H9 (cell line): ENCODE measurements around the gene RPEL1. TPM values are rescaled to one million over a fixed set of nuclear protein-coding genes. Genes with fewer than 3 reads are reported as not detected.
"Not testable (repeated sequence)": the region's sequence is repeated elsewhere in the genome, so short reads cannot be mapped to it uniquely, and the experiment has no call there.

Experiments used
- DNase-seq: peaks from one replicate; pipeline ENCODE4 v3.0.0-alpha.2; 2017
- H2AFZ ChIP-seq: one replicate; pipeline ENCODE4 v1.6.1; 2013; ENCODE audit warnings: mild to moderate bottlenecking, low read length, control low read depth, moderate library complexity
- H2AK5ac ChIP-seq: 2 replicates; pipeline ENCODE4 v1.6.1; 2013; ENCODE audit warnings: low read length, control low read depth, mixed read lengths; ENCODE audit not compliant: insufficient read length
- H2BK120ac ChIP-seq: one replicate; pipeline ENCODE4 v1.6.1; 2013; ENCODE audit warnings: low read depth, mild to moderate bottlenecking, low read length, control low read depth, inconsistent platforms; ENCODE audit not compliant: poor library complexity, severe bottlenecking
- H2BK12ac ChIP-seq: 2 replicates; pipeline ENCODE4 v1.6.1; 2013; ENCODE audit warnings: low read length, control low read depth, mixed read lengths, low read depth; ENCODE audit not compliant: insufficient read length
- H2BK15ac ChIP-seq: 2 replicates; pipeline ENCODE4 v1.6.1; 2013; ENCODE audit warnings: low read depth, low read length, control low read depth
- H2BK20ac ChIP-seq: one replicate; pipeline ENCODE4 v1.6.1; 2013; ENCODE audit warnings: low read depth, mild to moderate bottlenecking, low read length, control low read depth, inconsistent platforms; ENCODE audit not compliant: poor library complexity, severe bottlenecking
- H2BK5ac ChIP-seq: 2 replicates; pipeline ENCODE4 v1.6.1; 2013; ENCODE audit warnings: low read length, control low read depth, mixed read lengths; ENCODE audit not compliant: insufficient read length
- H3K14ac ChIP-seq: 2 replicates; pipeline ENCODE4 v1.6.1; 2013; ENCODE audit warnings: low read length, control low read depth; ENCODE audit not compliant: insufficient read depth
- H3K18ac ChIP-seq: 2 replicates; pipeline ENCODE4 v1.6.1; 2013; ENCODE audit warnings: low read depth, mild to moderate bottlenecking, mixed read lengths, low read length, control low read depth; ENCODE audit not compliant: insufficient read length
- H3K23ac ChIP-seq: 2 replicates; pipeline ENCODE4 v1.6.1; 2013; ENCODE audit warnings: low read length, control low read depth, mixed read lengths, low read depth; ENCODE audit not compliant: insufficient read length
- H3K23me2 ChIP-seq: 2 replicates; pipeline ENCODE4 v1.6.1; 2013; ENCODE audit warnings: low read depth, mild to moderate bottlenecking, mixed read lengths, low read length, control low read depth; ENCODE audit not compliant: insufficient read length, poor library complexity, severe bottlenecking
- H3K27ac ChIP-seq: 2 replicates; pipeline ENCODE4 v1.5.1; 2013; ENCODE audit warnings: low read length, control low read depth, mixed read lengths, low read depth; ENCODE audit not compliant: insufficient read length
- H3K27me3 ChIP-seq: 2 replicates; pipeline ENCODE4 v1.6.1; 2013; ENCODE audit warnings: low read length, control low read depth, inconsistent platforms; ENCODE audit not compliant: insufficient read depth
- H3K4ac ChIP-seq: 2 replicates; pipeline ENCODE4 v1.6.1; 2013; ENCODE audit warnings: low read depth, mild to moderate bottlenecking, control low read depth, inconsistent platforms, low read length, moderate library complexity
- H3K4me1 ChIP-seq: 2 replicates; pipeline ENCODE4 v1.6.1; 2013; ENCODE audit warnings: low read length, control low read depth, inconsistent platforms; ENCODE audit not compliant: insufficient read depth
- H3K4me2 ChIP-seq: 2 replicates; pipeline ENCODE4 v1.6.1; 2013; ENCODE audit warnings: low read length, control low read depth, mixed read lengths; ENCODE audit not compliant: insufficient read length, insufficient read depth
- H3K56ac ChIP-seq: 2 replicates; pipeline ENCODE4 v1.6.1; 2013; ENCODE audit warnings: low read depth, mild to moderate bottlenecking, mixed read lengths, low read length, control low read depth; ENCODE audit not compliant: insufficient read length
- H3K79me1 ChIP-seq: 2 replicates; pipeline ENCODE4 v1.6.1; 2013; ENCODE audit warnings: low read depth, mild to moderate bottlenecking, moderate library complexity, low read length, control low read depth, inconsistent platforms; ENCODE audit not compliant: insufficient read depth, poor library complexity, severe bottlenecking
- H3K79me2 ChIP-seq: 2 replicates; pipeline ENCODE4 v1.6.1; 2013; ENCODE audit warnings: low read length, control low read depth, inconsistent platforms; ENCODE audit not compliant: insufficient read depth
- H3K9ac ChIP-seq: 2 replicates; pipeline ENCODE4 v1.6.1; 2013; ENCODE audit warnings: low read length, control low read depth, mixed read lengths; ENCODE audit not compliant: insufficient read length; ENCODE audit errors: extremely low read depth
- H3K9me3 ChIP-seq: one replicate; pipeline ENCODE4 v1.6.1; 2013; ENCODE audit warnings: low read depth, low read length, inconsistent platforms; ENCODE audit not compliant: control insufficient read depth
- H3T11ph ChIP-seq: one replicate; pipeline ENCODE4 v1.6.1; 2013; ENCODE audit warnings: mild to moderate bottlenecking, low read length, control low read depth, inconsistent platforms
- H4K20me1 ChIP-seq: one replicate; pipeline ENCODE4 v1.6.1; 2013; ENCODE audit not compliant: control insufficient read depth, insufficient read length, insufficient read depth
- H4K5ac ChIP-seq: 2 replicates; pipeline ENCODE4 v1.6.1; 2013; ENCODE audit warnings: low read depth, mild to moderate bottlenecking, mixed read lengths, low read length, control low read depth; ENCODE audit not compliant: insufficient read length
- H4K8ac ChIP-seq: replicated peaks from 2 replicates; pipeline ENCODE4 v1.6.1; 2013; ENCODE audit warnings: low read length, control low read depth, mixed read lengths, low read depth; ENCODE audit not compliant: insufficient read length
- H4K91ac ChIP-seq: 2 replicates; pipeline ENCODE4 v1.6.1; 2013; ENCODE audit warnings: low read depth, mild to moderate bottlenecking, moderate library complexity, mixed read lengths, low read length, control low read depth; ENCODE audit not compliant: insufficient read length
- H3K27ac Mint-ChIP-seq, 3 experiments: 2 replicates in 2 of 3; 3 replicates in 1 of 3; pipeline ENCODE4 v1.8.0; 2020 to 2021; ENCODE audit warnings: mixed read lengths in 3 of 3, mild to moderate bottlenecking in 1 of 3, moderate library complexity in 1 of 3
- H3K27me3 Mint-ChIP-seq: 2 replicates; pipeline ENCODE4 v1.8.0; 2021; ENCODE audit warnings: low read depth, mild to moderate bottlenecking, moderate library complexity, mixed read lengths
- H3K36me3 Mint-ChIP-seq, 3 experiments: 2 replicates in 2 of 3; 3 replicates in 1 of 3; pipeline ENCODE4 v1.8.0; 2020 to 2021; ENCODE audit warnings: low read depth in 3 of 3, mixed read lengths in 3 of 3; ENCODE audit not compliant: insufficient read depth in 1 of 3
- H3K4me1 Mint-ChIP-seq, 2 experiments: 2 replicates each; pipeline ENCODE4 v1.8.0; 2020; ENCODE audit warnings: mixed read lengths in 2 of 2
- H3K4me3 Mint-ChIP-seq, 2 experiments: 2 replicates in 1 of 2; 3 replicates in 1 of 2; pipeline ENCODE4 v1.8.0; 2020 to 2021; ENCODE audit warnings: mild to moderate bottlenecking in 2 of 2, mixed read lengths in 2 of 2, moderate library complexity in 1 of 2
- H3K9me3 Mint-ChIP-seq, 2 experiments: 2 replicates in 1 of 2; 3 replicates in 1 of 2; pipeline ENCODE4 v1.8.0; 2020; ENCODE audit warnings: mild to moderate bottlenecking in 2 of 2, mixed read lengths in 2 of 2, moderate library complexity in 1 of 2
- CTCF ChIP-seq: fragments of 200-600 bp; sonication (generic); conservative IDR thresholded peaks from 3 replicates; pipeline ENCODE4 v1.8.0; 2021; ENCODE audit warnings: antibody characterized with exemption, mild to moderate bottlenecking
- WGBS: extraction: QIAGEN DNeasy Blood & Tissue Kit; methylation state at CpG from one replicate; pipeline ENCODE4 v1.1.7; 2013; ENCODE audit warnings: missing lambda C conversion rate, low lambda C conversion rate, mixed read lengths; ENCODE audit not compliant: insufficient read length; ENCODE audit errors: extremely low coverage; 5-methylcytosine and 5-hydroxymethylcytosine counted together
- total RNA-seq: library from RNA; stranded (reverse); gene quantifications from 2 replicates; pipeline ENCODE4 v1.2.1, GENCODE V29; 2021

The RPEL1 gene
- total RNA-seq, 1 experiment from 2014 or later: 0.13 TPM

- no peaks in the 10 kb centered on the region for H3K9me3 ChIP-seq
- no peak overlapping the region for H3K14ac ChIP-seq
- H4K20me1 ChIP-seq: no peaks in the 10 kb centered on the region
- DNase-seq: no peak
- no peaks in the 10 kb centered on the region for H3K27me3 ChIP-seq
- H2BK120ac ChIP-seq: no peak overlapping the region
- no peaks in the 10 kb centered on the region for H3K23me2 ChIP-seq
- H4K8ac ChIP-seq: no peak overlapping the region
- Mint-ChIP-seq H3K4me1 (peaks cover 38 to 55% of the 10 kb centered on the region in 2 experiments), H3K36me3 (peaks cover 0 to 14% (median 4%) of the 10 kb centered on the region in 3 experiments; a peak in 5 of 7 replicates), H3K4me3 (no peak overlapping the region), H3K27ac (peak overlapping the region in 1 of 3 experiments; percentile 37; a peak in 3 of 7 replicates), H3K27me3 (no peaks in the 10 kb centered on the region), H3K9me3 (peaks cover 12 to 15% of the 10 kb centered on the region in 2 experiments; a peak in 4 of 5 replicates)
- no peak overlapping the region for H3K23ac ChIP-seq
- no peaks in the 10 kb centered on the region for H3K79me1 ChIP-seq
- no peak overlapping the region for H3T11ph ChIP-seq
- H2BK20ac ChIP-seq: no peak overlapping the region
- no peak overlapping the region for H2AFZ ChIP-seq
- no CpG with 5 or more reads among the region's 5 CpGs for WGBS
- no peak for TF ChIP-seq CTCF
- no peak overlapping the region for H3K9ac ChIP-seq
- H3K27ac ChIP-seq: no peak overlapping the region
- no peak overlapping the region for H3K4ac ChIP-seq
- no peak overlapping the region for H3K56ac ChIP-seq
- H2BK5ac ChIP-seq: no peak overlapping the region
- no peak overlapping the region for H3K18ac ChIP-seq
- no peak overlapping the region for H2BK15ac ChIP-seq
- no peaks in the 10 kb centered on the region for H3K79me2 ChIP-seq
- H2AK5ac ChIP-seq: no peak overlapping the region
- H4K91ac ChIP-seq: no peak overlapping the region
- no peak overlapping the region for H3K4me2 ChIP-seq
- no peak overlapping the region for H4K5ac ChIP-seq
- peak overlapping the region; percentile 42 for H2BK12ac ChIP-seq
- no peaks in the 10 kb centered on the region; the same call in 1 of the 2 replicates for H3K4me1 ChIP-seq
Observed at GRCh38 chr10:103215601-103216000, 30.1 kb upstream of the RPEL1 start.

GRCh38 chr10:103216362-103216761, 29.3 kb upstream of the RPEL1 start:
- H3K27ac Mint-ChIP-seq: peak overlapping the region; percentile 2 to 31 (median 7); a peak in 5 of 7 replicates
- not testable (repeated sequence) for H3K27ac ChIP-seq, H3T11ph ChIP-seq, H3K27me3 ChIP-seq, H2BK120ac ChIP-seq, H3K4me2 ChIP-seq, H3K23ac ChIP-seq, H4K5ac ChIP-seq, H3K79me1 ChIP-seq, H4K20me1 ChIP-seq, H3K4me3 Mint-ChIP-seq, H3K18ac ChIP-seq, H2BK12ac ChIP-seq, H2AK5ac ChIP-seq, DNase-seq, H3K14ac ChIP-seq, H2BK5ac ChIP-seq, H2BK15ac ChIP-seq, H3K9me3 ChIP-seq, H2BK20ac ChIP-seq, H3K27me3 Mint-ChIP-seq, H4K91ac ChIP-seq, H3K4me1 ChIP-seq, H3K23me2 ChIP-seq, H3K56ac ChIP-seq, H2AFZ ChIP-seq, H3K9ac ChIP-seq, H3K4ac ChIP-seq, H3K79me2 ChIP-seq, H4K8ac ChIP-seq
- WGBS: no CpG with 5 or more reads among the region's 4 CpGs
- H3K4me1 Mint-ChIP-seq: peaks cover 38 to 55% of the 10 kb centered on the region in 2 experiments
- peaks cover 12 to 15% of the 10 kb centered on the region in 2 experiments; a peak in 4 of 5 replicates for H3K9me3 Mint-ChIP-seq
- peaks cover 0 to 14% (median 4%) of the 10 kb centered on the region in 3 experiments; a peak in 5 of 7 replicates for H3K36me3 Mint-ChIP-seq
